Measurements from ENCODE around the gene ALDH1L1.

Gene ALDH1L1

GRCh38 chr3:126132751-126133511 lies 47.5 kb downstream of the ALDH1L1 start:
- no peak for DNase-seq

GRCh38 chr3:126131881-126132750 lies 48.3 kb downstream of the ALDH1L1 start:
- no peak for DNase-seq

GRCh38 chr3:126130981-126131745 lies 49.2 kb downstream of the ALDH1L1 start:
- DNase-seq = no peak

GRCh38 chr3:126130081-126130855 lies 50.1 kb downstream of the ALDH1L1 start:
- DNase-seq = no peak

- no peak for DNase-seq
Observed at GRCh38 chr3:126129398-126129891, 50.9 kb downstream of the ALDH1L1 start.

GRCh38 chr3:126128504-126129397 lies 51.6 kb downstream of the ALDH1L1 start:
- DNase-seq = no peak

- no peak for DNase-seq
Observed at GRCh38 chr3:126127904-126128303, 52.5 kb downstream of the ALDH1L1 start.

GRCh38 chr3:126127452-126127851 lies 52.9 kb downstream of the ALDH1L1 start:
- DNase-seq = no peak

GRCh38 chr3:126126811-126127431 lies 53.5 kb downstream of the ALDH1L1 start:
- DNase-seq = no peak

- DNase-seq = no peak
Observed at GRCh38 chr3:126126286-126126685, 54.1 kb downstream of the ALDH1L1 start.

- DNase-seq = no peak
Observed at GRCh38 chr3:126125781-126126251, 54.6 kb downstream of the ALDH1L1 start.

GRCh38 chr3:126125341-126125740 lies 55.0 kb downstream of the ALDH1L1 start:
- no peak for DNase-seq

GRCh38 chr3:126124896-126125295 lies 55.5 kb downstream of the ALDH1L1 start:
- DNase-seq = no peak

- no peak for DNase-seq
Observed at GRCh38 chr3:126124148-126124868, 56.1 kb downstream of the ALDH1L1 start.

GRCh38 chr3:126121632-126122031 lies 58.8 kb downstream of the ALDH1L1 start:
- no peak for DNase-seq

- no peak for DNase-seq
Observed at GRCh38 chr3:126121074-126121473, 59.3 kb downstream of the ALDH1L1 start.

- no peak for DNase-seq
Observed at GRCh38 chr3:126119976-126120375, 60.4 kb downstream of the ALDH1L1 start.

- no peak for DNase-seq
Observed at GRCh38 chr3:126119008-126119675, 61.2 kb downstream of the ALDH1L1 start.

GRCh38 chr3:126118591-126118990 lies 61.8 kb downstream of the ALDH1L1 start:
- no peak for DNase-seq
